ENCODE measurements around the gene SLC25A24.
"Not testable (repeated sequence)": the region's sequence is repeated elsewhere in the genome, so short reads cannot be mapped to it uniquely, and the experiment has no call there.

The SLC25A24 gene

DNA sequence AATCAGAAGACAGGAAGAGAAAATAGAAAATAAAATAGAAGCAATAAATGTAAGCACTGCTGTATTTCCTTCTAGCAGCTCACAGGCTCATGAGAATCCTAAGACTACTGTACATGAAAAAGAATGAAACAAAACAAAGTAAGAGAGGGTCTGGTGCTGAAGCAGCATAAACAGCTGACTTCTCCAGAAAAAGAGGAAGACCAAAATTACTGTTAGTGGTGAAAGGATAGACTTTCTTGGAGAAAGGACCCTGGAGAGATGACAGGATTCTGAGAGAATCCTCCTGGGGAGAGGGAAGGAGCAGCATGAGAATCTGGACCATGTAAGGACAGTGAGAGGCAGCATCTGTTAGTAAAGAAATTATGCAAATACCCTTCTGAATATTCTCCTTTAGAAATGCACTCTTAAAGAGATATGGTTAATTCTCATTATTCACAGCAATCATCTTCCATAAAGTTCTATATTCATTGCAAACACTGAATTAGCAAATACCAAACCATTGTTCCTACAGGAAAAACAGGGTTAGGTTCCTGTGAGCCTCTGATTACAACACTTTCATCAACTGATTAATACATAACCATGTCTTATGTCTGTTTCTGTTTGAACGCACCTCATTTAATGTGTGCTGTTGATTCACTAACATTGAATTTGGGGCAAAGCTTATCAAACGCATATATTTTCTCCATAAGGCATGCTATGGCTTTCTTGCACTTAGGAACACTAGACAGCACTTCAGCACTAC, 17.0 kb downstream of the SLC25A24 start:
- TF ChIP-seq, protein P1, sequence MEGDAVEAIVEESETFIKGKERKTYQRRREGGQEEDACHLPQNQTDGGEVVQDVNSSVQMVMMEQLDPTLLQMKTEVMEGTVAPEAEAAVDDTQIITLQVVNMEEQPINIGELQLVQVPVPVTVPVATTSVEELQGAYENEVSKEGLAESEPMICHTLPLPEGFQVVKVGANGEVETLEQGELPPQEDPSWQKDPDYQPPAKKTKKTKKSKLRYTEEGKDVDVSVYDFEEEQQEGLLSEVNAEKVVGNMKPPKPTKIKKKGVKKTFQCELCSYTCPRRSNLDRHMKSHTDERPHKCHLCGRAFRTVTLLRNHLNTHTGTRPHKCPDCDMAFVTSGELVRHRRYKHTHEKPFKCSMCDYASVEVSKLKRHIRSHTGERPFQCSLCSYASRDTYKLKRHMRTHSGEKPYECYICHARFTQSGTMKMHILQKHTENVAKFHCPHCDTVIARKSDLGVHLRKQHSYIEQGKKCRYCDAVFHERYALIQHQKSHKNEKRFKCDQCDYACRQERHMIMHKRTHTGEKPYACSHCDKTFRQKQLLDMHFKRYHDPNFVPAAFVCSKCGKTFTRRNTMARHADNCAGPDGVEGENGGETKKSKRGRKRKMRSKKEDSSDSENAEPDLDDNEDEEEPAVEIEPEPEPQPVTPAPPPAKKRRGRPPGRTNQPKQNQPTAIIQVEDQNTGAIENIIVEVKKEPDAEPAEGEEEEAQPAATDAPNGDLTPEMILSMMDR (conservative IDR thresholded peaks at IDR 0.05; ENCODE audit: low read length), result no peak
- no peak for DNase-seq (ENCODE audit: low read depth)
- no peak overlapping the region for H3K4me3 ChIP-seq (ENCODE audit: low read length)

DNA sequence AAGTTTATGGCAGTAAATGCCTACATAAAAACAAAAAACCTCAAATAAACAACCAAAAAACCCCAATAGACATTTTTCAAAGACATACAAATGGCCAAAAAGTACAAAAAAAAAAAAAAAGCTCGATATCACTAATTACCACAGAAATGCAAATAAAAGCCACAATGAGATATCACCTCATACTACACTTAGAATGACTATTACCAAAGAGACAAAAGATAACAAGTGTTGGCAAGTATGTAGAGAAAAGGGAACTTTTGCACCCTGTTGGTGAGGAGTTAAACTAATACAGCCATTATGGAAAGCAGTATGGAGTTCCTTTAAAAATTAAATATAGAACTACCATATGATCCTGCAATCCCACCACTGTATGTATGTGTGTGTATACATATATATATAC, 21.1 kb downstream of the SLC25A24 start:
- no peak for DNase-seq (ENCODE audit: low read depth)
- no peak overlapping the region for H3K4me3 ChIP-seq (ENCODE audit: low read length)
- TF ChIP-seq, protein P1 (conservative IDR thresholded peaks at IDR 0.05; ENCODE audit: low read length), result no peak

DNA sequence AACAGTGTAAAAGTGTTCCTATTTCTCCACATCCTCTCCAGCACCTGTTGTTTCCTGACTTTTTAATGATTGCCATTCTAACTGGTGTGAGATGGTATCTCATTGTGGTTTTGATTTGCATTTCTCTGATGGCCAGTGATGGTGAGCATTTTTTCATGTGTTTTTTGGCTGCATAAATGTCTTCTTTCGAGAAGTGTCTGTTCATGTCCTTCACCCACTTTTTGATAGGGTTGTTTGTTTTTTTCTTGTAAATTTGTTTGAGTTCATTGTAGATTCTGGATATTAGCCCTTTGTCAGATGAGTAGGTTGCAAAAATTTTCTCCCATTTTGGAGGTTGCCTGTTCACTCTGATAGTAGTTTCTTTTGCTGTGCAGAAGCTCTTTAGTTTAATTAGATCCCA, 37.7 kb downstream of the SLC25A24 start:
- DNase-seq (ENCODE audit: low read depth), result not testable (repeated sequence)

DNA sequence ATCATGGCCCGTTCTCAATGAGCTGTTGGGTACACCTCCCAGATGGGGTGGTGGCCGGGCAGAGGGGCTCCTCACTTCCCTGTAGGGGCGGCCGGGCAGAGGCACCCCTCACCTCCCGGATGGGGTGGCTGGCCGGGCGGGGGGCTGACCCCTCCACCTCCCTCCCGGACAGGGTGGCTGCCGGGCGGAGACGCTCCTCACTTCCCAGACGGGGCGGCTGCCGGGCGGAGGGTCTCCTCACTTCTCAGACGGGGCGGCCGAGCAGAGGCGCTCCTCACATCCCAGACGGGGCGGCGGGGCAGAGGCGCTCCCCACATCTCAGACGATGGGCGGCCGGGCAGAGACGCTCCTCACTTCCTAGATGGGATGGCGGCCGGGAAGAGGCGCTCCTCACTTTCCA, 40.2 kb downstream of the SLC25A24 start:
- H3K4me3 ChIP-seq (ENCODE audit: low read length); DNase-seq (ENCODE audit: low read depth): not testable (repeated sequence)

More for the DNA sequence above, 37.7 kb downstream of the SLC25A24 start:
- H3K4me3 ChIP-seq (ENCODE audit: low read length), result not testable (repeated sequence)

DNA sequence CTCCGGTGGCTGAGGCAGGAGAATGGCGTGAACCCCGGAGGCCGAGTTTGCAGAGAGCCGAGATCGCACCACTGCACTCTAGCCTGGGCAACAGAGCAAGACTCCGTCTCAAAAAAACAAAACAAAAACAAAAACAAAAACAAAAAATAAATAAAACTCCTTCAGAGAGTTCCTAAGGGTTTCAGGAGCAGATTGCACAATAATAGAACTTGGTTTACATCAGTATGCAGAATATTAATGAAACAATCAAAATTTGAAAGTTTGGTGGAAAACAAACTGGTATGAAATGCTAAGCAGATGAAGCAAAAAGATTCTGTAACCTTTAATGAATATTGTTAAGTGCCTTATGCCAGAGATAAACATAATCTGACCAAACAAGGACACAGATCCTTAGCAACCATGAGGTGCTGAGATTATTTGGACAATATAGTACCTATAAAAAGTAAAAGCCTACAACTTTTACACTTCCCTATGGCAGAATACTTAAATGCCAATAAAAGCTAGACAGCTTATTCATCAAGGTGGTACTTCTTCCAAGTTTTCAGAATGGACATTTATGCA, 41.2 kb downstream of the SLC25A24 start:
- no peak overlapping the region for H3K4me3 ChIP-seq (ENCODE audit: low read length)
- TF ChIP-seq, protein P1 (conservative IDR thresholded peaks at IDR 0.05; ENCODE audit: low read length), result no peak
- no peak for DNase-seq (ENCODE audit: low read depth)

DNA sequence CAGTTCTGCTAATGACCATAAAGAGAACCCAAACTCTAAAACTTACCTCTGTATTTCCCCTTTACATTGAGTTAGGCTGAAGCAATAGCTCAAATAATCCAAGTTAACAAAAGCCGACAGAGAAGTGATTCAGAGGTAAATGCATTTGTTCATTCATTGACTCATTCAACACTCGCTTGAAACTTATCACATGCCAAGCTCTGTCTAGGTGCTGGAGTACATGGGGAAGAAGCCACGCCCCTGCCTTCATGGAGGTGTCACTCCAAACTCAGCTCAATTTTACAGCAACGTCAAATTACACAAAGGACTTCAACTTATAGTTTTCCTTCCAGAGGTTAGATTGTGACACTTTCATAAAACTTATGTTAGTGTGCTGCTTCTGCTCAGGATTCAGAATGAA, 45.8 kb downstream of the SLC25A24 start:
- TF ChIP-seq, protein P1 (conservative IDR thresholded peaks at IDR 0.05; ENCODE audit: low read length), result no peak

DNA sequence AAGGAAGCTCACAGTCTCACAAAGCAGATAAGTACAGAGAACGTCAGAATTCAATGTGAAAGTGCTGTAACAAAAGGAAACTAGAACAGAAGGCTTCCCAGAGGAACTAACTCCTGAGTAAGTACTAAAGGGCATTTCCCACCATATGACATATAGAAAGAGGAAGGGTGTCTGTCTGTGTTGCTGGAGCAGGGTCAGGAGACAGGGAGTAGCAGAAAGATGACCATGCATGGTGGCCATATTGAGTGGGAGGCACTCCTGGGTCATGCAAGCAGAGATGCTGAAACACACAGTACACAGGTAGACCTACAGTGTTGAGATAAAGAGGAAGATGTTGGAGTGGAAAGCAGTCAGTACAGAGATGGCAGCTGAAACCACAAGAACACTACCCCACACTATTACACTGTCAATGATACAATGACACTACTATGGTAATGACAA, 47.3 kb downstream of the SLC25A24 start:
- TF ChIP-seq, protein P1 (conservative IDR thresholded peaks at IDR 0.05; ENCODE audit: low read length), result no peak
- no peak overlapping the region for H3K4me3 ChIP-seq (ENCODE audit: low read length)
- no peak for DNase-seq (ENCODE audit: low read depth)

More for the DNA sequence above, 45.8 kb downstream of the SLC25A24 start:
- H3K4me3 ChIP-seq (ENCODE audit: low read length), result no peak overlapping the region
- no peak for DNase-seq (ENCODE audit: low read depth)

DNA sequence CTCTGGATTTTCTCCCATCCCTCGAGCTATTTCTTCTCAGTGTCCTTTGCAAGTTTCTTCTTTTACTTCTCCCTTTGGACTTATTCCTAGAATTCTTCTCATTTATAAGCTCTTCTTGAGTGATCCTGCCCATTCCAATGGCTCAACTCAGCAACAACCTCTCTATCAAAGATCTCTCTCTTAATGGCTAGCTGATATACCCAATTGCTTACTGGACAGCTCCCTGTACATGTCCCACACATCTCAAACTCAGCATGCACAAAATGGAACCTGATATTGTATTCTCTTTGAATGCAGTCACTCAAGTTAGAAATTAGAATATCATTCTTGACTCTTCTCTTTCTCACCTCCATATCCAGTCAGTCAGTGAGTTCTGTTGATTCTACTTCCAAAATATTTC, 48.6 kb downstream of the SLC25A24 start:
- no peak overlapping the region for H3K4me3 ChIP-seq (ENCODE audit: low read length)
- TF ChIP-seq, protein P1 (conservative IDR thresholded peaks at IDR 0.05; ENCODE audit: low read length), result no peak
- DNase-seq (ENCODE audit: low read depth), result no peak
